GM21367 (cell line): Measurements from ENCODE around the gene SCTR.

Experiments used
- ATAC-seq: cut with Tn5 transposase; IDR thresholded peaks from one replicate; pipeline ENCODE4 v1.9.1; 2021; ENCODE audit not compliant: unreplicated experiment

The SCTR gene

DNA sequence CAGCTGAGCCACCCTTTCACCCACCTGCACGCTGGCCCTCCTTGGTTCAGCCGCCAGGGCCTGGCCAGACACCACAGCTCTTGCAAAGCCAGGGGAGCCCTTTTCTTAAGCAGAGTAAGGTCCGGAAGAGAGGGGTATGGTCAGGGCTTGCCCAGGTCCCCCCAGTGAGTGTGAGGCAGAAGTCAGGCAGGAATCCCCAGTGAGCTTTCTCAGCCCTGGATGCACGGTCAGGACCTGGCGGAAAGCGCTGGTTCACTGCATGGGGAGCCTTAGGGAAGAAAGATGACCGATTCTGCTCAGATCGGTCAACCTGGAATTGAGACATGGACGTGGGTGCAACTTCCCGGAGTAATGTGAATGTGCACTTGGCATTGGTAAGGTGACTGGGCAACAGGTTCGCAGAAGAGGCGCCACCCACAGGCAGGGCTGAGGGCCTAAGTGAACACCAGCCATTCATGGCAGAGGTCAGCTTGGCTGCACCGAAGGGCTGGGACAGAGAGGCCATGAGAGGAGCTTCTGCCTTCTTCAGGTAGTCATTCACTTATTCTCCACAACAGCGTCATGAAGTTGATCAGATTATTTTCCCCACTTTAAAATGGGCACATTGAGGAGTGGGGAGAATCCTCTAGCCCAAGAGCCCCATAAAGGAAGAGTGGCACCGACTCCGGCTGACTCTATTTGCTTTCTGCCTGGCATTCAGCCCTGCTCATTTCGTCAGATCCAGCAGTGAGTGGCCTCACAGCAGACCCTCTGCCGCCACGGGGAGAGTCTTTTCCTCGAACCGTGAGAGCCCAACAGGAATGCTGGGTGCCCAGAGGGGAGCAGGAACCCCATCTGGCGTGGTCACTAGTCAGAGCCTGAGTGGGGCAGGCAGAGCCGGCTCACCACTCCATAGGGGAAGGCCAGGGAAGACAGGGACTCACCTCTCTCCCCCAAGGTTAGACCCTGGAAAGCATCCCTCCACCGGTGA, 35.8 kb downstream of the SCTR start:
- peak; percentile 22 for ATAC-seq

DNA sequence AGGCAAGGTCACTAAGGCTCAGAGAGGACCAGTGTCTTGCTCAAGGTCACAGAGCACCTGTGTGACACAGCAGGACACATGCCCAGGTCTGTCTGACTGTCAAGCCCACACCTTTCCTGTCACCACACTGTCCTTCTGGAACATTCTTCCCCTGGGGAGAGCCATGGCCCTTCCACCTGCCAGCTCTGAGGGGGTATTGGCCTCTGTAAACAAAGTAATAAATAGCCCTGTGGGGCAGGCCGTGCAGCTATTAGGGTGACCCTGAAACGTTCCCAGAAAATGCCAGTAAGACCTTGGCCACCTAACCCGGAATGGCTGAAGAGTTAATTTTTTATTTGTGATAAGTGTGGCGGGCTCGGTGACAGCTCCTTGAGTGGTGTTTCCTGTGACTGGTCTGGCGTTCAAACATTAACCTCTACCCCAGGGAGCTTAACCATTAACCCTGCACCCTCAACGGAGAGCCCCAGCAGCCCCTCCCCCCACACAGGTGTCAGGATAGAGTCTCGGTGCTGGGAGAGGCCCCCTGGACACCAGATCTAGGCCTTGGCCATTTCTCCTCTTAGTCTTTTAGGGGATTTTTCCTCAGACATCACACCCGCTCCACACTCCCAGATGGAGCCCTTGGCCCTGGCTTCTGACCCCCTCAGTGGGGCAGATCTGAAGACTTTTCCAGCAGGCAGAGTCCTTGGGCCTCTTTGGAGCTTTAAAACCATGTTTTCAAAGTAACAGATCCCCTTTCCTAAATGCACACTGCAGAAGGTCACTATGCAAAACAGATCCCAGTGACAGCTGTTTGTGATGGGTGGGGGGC, 36.6 kb downstream of the SCTR start:
- ATAC-seq = peak; percentile 72

DNA sequence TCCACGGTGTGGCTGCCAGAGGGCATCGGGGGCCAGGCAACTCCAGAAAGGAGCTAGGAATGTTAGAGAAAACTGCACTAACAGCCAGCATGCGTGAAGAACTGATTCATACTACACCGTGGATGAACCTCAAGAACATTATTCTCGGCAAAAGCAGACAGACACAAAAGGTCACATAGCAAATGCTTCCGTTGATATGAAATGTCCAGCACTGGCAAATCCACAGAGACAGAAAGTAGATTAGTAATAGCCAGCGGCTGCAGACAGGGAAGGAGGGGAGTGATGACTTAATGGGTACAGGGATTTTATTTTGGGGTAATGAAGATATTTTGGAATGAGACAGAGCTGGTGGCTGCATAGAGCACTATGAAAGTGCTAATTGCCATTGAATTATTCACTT, 37.4 kb downstream of the SCTR start:
- ATAC-seq = no peak

DNA sequence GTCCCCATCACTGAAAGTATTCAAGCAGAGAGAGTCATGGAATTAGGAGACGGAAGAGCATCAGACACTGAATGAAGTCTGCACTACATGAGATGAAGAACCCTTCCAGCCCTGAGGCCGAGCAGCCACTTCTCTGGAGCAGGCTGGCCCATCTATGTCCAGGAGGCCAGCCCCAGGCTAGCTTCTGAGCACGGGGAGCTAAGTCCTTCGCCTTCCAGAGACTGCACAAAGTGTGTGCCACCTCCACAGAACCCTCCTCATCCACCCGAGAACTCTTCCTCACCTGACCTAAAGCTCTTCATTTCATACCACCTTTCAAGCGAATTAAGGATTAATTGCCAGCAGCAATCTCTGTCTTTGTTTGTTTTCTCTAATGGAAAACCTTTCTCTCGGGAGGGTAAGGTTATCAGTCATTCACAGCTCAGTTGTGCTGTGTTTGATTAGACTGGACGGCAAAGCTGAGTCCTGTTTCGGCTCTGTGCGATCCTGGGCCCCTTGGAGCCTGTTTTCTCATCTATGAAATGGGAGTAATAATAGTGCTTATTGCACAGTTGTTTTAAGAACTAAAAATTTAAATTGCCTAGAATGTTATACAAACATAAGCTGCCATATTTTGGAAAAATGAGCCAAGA, 38.0 kb downstream of the SCTR start:
- no peak for ATAC-seq

DNA sequence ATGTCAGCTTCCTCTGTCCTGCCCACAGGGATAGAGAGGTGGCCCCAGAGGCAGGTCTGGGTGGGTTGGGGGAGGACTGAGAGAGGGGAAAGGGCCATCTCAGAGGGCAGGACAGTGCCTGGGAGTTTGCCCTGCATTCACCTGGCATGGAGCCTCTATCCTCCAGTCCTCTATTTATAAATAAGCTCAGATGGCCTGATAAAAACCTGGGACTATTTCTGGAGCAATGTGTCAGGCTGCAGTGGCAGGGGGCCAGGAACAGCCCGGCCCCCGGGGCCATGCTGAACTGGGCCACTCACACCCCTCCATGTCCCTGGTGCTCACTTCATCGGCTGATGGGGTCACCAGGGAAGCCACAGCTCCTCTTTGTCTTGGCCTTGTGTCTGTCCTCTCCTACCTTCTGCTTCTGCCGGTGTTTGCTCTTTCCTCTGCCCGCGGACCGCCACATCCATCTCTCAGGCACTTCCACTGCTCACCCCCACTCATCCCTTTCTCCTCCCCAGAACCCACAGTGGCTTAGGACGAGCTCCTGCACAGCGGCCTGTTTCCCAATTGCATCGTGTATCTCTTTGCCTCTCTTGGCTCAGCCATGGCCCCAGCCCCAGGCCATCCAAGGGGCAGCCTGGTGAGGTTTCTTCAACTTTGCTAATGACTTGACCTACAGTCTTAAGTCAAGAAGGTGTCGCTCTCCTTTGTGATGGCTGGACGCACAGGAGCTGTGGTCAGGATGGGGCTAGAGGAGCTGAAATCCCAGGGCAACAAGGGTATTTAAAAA, 38.8 kb downstream of the SCTR start:
- ATAC-seq = no peak

DNA sequence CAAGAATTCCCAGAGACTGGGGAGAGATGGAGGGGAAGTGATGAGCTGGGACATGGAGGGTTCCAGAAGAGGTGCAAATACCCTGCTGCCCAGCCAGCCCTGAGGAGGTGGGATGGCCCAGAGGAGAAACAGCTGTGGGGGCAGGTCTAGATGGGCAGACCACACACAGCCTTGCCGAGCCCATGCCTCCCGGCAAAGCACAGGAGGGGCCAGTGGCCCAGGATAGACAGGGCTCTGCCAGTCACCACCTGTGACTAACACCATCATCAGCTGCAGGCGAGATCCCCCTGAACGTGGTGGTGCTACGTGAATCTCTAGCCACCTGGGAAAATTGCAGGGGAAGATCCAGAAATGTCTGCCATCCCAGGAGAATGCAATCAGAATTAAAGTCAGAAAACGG, 39.4 kb downstream of the SCTR start:
- no peak for ATAC-seq

DNA sequence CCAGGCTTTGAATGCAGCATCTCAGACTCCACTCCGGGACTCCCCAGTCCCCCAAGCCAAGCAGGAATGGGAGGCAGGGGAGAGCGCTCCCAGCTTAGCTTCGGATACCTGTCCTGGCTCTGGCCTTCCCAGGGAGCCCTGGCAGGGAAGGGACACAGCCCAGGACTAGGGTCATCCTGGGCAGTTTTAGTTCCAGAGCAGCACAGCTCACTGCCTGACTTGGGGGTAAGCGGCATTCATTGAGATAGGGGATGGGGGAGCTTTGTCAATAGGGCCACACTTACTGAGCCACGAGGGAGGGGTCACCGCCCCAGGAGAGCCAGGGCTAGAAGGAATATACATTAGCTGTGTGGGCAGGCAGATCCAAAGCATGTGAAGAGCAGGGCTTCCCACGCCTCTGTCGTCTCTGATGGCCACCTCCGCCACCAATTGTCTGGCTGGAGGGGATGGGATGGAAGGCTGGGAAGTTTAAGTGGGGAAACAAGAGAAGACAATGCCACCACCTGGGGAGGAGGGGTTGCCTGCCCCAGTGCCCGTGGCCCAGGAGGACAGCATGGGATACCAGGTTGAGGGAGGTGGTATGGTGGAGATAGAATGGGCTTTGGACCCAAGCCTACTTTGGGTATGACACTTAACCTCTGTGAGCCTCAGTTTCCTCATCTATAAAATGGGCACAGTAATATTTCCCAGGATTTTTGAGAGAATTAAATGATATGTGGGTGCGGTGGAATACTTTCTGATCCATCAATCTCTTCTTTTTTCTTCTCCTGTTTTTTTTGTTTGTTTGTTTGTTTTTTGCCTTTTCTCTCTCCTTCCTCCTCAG, 40.2 kb downstream of the SCTR start:
- ATAC-seq = no peak

DNA sequence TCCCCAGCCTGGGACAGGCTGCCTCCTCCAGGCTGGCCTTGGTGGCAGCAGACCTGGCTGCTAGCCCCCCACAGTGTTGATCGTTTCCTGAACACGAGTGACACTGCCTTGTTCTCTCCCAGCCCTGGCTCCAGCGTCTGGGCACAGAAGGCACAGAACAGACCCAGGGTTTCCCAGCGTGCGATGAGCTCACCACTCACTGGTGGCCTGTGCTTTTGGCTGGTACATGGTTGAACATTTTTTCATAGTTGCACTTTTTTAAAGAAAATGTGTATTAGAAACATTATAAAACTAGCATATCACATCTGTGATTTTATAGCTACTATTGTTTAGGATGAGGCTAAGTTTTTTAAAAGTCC, 40.9 kb downstream of the SCTR start:
- no peak for ATAC-seq

DNA sequence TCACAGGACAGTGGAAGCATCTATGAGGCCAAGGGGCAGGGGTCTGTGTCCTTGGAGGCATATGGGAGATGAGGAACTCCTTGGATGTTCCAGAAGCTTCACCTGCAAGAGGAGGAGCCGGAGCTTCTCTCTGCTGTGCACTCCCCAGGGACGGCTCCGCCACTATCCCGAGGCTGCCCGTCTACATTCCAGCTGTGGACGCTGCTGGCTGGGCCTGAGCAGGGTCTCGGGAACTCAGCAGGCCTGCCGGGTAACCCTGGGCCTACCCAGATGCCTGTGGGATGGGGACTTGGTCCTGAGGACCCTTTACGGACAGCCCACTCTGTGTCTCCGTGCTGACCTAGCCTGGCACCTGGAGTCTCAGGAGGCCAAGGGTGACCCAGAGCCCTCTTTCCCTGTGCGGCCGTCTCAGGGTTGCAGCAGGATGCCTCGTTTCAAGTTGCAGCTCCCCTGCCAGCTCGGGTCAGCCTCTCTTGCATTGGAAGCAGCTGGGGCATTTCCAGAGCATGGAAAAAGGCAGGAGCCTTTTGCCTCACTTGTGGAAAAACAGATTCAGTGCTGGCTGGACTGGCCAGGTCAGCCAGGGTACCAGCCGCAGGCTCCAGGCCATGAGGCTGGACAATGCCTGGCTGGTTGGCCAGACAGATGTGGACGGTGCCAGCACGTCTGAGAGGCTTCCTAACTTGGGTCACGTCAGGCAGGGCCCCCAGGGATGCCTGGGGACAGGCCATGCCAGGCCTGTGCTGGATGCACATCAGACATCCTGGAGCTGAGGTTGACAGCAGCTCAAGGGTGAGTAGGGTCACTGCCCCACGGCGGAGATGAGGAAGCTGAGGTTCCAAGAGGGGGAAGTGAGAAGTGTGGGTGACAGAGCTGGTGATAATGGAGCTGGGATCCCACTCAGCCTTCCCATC, 41.5 kb downstream of the SCTR start:
- ATAC-seq = no peak

DNA sequence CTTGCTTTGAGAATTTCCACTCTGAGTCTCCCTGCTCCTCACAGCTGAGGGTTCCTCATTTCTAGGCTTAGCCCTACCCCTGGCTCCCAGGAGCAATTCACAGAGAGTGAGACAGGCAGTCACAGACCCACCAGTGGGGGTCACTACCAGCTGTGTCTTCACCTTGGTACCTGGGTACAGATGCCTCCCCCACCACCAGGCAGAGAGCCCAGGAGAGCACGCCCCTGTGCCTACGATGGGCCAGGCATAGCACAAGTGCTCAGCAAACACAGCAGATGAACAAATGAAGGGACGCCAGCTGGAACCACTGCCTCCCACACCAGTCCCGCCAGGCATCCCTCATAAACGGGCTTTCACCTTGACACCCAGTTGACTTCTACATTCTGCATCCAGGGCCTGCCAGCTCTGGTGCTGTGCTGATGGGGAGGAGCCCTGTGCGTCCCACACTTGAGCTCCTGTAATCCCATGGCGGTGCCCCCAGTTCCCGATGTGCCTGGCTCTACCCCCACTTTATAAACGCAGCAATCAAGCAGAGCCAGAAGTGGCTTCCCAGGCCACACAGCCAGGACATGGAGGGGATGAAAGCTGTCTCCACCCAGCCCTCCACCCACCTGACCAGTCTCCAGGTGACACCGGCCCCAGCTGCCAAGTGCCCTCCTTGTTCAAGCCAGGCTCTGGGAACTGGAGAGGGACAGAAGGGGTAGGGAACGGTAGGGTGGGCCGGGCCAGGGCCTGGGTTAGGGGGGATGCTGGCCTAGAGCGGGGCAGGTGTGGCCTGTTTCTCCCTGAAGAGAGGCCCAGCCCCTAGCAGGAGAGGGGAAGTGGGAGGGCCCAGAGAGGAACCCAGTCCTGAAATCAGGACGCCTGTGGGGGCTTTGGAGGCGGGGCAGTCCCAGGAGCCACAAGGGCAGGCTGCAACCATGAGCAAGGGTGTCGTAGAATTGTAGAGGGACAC, 42.5 kb downstream of the SCTR start:
- ATAC-seq = no peak

DNA sequence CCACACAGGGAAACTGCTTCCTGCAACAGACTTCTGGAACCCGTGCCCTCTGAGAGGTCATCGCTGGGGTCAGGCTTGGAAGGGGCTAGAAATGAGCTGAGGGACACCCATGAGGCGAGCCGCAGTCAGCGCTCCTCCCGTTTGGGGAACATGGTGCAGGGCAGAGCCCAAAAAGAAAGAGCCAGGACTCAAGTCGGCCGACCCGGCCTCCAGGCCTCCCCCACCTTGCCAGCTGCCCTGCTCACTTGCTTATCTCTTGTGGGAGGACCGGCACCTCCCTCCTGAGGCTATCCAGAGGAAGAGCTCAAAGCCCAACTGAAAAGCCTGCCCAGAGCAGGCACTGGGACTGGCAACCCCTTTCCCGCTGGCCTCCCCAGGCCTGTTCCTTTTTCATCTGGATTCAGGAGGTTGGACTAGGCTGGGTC, 43.6 kb downstream of the SCTR start:
- ATAC-seq = no peak

DNA sequence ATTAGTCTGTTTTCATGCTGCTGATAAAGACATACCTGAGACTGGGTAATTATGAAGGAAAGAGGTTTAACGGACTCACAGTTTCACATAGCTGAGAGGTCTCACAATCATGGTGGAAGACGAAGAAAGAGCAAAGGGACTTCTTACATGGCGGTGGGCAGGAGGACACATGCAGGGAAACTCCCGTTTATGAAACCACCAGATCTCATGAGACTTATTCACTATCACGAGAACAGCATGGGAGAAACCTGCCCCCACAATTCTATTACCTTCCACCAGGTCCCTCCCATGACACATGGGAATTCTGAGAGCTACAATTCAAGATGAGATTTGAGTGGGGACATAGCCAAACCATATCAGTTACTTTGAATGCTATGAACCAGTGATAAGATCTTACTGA, 44.1 kb downstream of the SCTR start:
- no peak for ATAC-seq

DNA sequence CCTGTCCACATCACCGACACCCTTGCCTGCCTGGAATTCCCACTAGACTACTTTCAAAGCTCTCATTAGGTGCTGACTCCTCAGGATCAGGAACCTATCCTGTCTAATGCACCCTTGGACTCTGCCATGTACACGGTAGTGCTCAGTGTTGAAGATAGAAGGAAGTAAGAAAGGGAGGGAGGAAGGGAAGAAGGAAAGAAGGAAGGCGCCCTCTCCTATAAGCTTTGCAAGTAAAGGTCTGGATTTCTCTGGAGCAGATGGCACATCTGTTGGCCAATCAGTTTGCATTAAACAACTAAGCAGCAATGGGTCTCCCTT, 45.3 kb downstream of the SCTR start:
- ATAC-seq = no peak

DNA sequence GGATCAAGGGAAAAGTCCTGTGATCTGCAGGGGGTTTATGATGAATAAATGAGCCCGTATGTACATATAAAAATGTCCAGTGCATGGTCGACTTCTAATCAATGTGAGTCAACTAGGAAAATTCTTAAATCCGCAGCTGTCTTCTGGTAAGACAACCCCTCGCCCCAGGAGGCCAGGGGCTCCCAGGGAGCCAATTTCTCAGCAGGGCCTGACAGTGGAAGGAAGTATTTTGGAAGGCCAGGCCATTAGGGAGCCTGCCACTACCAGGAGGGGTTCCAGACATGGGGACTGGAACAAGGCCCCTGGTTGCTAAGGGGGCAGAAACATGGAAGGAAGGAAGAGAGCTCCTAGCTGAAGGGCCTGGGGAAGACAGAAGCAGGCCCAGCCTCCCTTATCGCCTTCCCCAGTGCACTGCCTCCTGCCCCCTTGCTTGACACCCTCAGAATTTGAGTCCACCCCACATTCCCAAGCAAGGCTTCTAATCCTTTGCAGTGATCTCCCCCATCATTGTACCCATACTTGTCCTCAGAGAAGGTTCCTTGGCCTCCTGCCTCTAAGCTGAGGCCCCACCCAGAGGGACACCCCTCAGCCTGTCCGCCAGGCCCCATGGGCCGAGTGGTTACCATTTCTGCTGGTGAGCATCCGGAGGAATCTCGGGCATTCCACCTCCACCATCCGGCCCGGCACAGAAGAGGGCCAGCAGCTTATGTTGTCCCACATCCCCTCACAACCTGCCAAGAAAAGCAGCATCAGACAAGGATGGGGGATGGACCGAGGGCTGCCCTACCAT, 45.9 kb downstream of the SCTR start:
- no peak for ATAC-seq

DNA sequence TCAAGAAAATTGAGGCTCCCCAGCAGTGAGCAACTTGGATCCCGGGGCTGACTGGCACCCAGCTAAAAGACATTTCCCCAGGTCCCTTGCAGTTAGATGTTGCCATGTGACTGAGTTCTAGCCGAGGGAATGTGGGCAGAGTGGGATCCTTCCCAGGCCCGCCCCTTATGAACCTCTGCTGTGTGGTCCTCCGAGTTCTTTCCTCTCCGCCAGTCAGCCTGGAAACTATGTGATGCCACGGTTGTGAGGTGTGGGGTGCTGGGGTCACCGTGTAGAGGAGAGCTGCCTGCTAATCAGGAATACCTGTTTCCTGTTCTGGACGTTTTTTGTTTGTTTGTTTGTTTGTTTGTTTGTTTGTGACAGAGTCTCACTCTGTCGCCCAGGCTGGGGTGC, 47.2 kb downstream of the SCTR start:
- no peak for ATAC-seq

DNA sequence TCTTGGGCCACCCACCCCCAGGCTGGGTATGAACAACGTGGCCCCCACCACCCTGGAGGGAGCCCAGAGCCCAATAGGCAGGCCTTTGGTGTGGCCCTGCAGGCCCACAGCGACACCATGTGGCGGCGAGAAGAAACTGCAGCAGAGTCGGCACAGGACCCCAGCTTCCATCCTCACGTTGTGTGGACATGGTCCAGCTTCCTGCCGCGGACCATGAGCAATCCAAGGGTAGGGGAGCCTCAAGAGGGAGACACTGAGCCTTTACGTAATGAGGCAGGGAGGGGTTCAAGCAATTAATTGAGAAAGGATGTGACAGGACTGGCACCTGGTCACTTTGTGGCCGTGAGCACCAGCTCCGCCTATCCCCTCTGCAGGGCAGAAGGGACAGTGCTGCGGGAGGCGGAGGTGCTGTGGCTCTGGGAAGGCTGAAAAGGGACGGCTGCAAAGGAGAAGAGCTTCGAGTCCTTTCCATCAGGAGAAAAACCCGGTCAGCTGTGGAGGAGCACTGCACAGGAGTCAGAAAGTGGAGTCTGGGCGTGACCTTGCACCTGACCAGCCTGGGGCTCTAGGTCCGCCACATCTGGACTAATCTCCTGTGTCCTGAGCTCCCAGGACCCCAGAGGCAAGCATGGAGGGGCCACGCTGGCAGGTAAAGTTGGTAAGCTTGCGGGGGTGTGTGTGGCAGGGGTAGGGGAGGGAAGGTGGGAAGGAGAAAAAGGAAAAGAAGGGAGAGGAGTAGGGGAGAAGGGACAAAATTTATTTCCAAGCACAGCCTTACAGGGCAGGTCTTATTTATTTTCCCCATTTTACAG, 47.8 kb downstream of the SCTR start:
- ATAC-seq = peak; percentile 88
